GM13976 (cell line): Measurements from ENCODE around the gene SAP30L.
A peak's percentile ranks its signal among the peaks of the same experiment; 100 is the strongest.

ENCODE experiments used
- DNase-seq: peaks from one replicate; pipeline ENCODE4 v3.0.0; 2012; ENCODE audit warnings: low spot score
- in situ Hi-C: fragments of 300-500 bp; cut with MboI; formaldehyde crosslinking; loops from one replicate; pipeline ENCODE4 v1.12.0; 2022; ENCODE audit warnings: low sequenced_read_pairs, mixed read lengths, inconsistent platforms; ENCODE audit not compliant: unreplicated experiment
- TF ChIP-seq, protein P1 (sequence below): IDR thresholded peaks from 2 replicates; pipeline ENCODE4 v1.5.1; 2012; ENCODE audit warnings: borderline replicate concordance, mild to moderate bottlenecking; ENCODE audit not compliant: insufficient read depth; ENCODE audit errors: extremely low read depth, missing control alignments, control extremely low read depth

Gene SAP30L

DNA sequence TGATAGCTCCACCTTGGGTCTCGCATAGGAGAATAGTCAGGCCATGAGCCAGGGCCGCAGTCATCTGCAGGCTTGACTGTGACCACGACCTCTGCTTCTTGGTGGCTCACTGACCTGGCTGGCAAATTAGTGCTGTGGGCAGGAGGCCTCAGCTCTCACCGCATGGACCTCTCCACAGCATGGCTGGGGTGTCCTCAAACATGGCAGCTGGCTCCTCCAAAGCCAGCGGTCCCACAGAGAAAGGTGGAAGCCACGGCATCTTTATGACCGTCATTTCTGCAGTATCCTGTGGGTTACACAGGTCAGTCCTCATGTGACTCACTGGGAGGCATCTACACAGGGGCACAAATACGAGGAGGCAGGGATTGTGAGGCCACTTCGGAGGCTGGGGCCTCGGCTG, 43.2 kb upstream of the SAP30L start:
- in situ Hi-C loops = loop anchor here (10.0 kb wide), 1 partner anchor 338 kb away; no protein-coding TSS in a partner anchor
- no peak for DNase-seq
- TF ChIP-seq, protein P1, sequence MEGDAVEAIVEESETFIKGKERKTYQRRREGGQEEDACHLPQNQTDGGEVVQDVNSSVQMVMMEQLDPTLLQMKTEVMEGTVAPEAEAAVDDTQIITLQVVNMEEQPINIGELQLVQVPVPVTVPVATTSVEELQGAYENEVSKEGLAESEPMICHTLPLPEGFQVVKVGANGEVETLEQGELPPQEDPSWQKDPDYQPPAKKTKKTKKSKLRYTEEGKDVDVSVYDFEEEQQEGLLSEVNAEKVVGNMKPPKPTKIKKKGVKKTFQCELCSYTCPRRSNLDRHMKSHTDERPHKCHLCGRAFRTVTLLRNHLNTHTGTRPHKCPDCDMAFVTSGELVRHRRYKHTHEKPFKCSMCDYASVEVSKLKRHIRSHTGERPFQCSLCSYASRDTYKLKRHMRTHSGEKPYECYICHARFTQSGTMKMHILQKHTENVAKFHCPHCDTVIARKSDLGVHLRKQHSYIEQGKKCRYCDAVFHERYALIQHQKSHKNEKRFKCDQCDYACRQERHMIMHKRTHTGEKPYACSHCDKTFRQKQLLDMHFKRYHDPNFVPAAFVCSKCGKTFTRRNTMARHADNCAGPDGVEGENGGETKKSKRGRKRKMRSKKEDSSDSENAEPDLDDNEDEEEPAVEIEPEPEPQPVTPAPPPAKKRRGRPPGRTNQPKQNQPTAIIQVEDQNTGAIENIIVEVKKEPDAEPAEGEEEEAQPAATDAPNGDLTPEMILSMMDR = no peak

DNA sequence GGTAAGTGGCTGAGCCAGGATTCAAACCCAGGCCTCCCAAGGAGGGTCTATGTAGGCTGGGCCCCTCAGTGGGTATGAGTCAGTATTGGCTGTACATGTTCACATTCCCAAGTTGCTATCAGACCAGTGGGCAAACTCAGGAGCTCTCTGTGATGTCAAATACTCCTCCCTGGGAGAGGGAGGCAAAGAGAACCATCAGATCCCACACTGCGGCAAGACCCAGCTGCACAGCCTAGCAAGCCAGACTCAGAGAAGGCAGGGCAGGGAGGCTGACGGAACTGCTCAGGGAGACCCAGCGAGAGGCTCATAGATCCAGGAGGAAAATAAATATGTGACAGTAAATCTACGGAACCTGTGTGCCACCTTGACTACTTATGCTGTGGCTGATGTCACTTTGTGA, 42.6 kb upstream of the SAP30L start:
- DNase-seq = no peak
- TF ChIP-seq, protein P1 = no peak
- in situ Hi-C loops = loop anchor here (10.0 kb wide), 1 partner anchor 338 kb away; no protein-coding TSS in a partner anchor

DNA sequence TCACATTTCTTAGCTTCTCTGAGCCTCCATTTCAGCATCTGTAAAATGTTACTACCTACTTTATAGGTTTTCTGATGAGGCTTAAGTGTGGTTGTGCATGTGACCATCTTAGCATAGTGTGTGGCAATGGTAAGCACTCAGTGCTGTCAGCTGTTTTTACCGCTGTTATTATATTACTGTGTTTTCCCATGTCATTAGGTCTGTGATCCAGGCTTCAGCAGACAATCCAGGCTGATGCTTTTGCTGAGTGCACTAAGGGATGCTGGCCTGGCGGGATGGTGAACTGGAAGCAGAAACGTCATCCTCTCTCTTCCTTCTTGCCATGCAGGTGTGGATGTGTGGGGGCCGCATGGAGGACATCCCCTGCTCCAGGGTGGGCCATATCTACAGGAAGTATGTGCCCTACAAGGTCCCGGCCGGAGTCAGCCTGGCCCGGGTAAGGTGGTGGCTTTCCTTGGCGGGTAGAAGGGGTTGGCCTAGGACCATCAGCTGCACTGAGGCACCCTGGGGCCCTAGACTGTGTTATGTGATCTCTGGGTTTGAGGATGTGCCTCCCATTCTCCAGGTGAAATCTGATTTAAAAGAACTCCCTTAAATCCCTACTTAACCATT, 41.9 kb upstream of the SAP30L start:
- TF ChIP-seq, protein P1 = no peak
- in situ Hi-C loops = loop anchor here (10.0 kb wide), 1 partner anchor 339 kb away; no protein-coding TSS in a partner anchor
- no peak for DNase-seq

DNA sequence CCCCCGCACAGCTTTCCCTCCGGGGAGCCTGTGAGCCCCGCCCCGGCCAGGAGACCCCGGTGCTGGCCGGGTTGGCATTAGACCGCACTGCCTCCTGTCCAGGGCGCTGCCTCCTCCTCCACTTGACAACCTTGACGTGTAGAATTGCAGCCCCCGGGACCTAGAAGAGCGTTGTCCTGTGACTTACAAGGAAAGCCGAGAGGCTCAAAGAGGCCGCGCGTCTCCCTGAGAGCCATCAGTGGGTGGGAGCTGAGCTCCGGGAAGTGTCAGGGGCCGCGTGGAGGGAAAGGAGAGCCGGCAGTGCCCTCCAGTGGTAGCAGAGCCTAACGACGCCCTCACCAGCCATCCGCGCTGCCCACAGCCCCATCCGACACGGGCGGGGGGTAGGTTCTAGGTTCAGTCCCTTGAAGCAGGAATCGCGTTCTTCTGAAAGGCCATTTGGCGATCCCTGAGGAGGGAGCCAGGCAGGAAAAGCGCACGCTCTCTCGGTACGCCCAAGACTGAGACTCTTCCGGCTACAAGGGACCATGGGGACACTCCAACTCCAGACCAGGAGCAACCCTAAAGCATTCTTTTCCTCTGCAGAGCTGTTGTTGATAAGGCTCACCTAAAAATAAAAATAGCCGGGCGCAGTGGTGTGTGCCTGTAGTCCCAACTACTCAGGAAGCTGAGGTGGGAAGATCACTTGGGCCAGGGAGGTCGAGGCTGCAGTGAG, 40.6 kb upstream of the SAP30L start:
- TF ChIP-seq, protein P1 = peak; percentile 77
- peak; percentile 93 for DNase-seq
- in situ Hi-C loops = loop anchor here (5.0 to 10.0 kb wide), 2 partner anchors 218 to 340 kb away; no protein-coding TSS in a partner anchor

DNA sequence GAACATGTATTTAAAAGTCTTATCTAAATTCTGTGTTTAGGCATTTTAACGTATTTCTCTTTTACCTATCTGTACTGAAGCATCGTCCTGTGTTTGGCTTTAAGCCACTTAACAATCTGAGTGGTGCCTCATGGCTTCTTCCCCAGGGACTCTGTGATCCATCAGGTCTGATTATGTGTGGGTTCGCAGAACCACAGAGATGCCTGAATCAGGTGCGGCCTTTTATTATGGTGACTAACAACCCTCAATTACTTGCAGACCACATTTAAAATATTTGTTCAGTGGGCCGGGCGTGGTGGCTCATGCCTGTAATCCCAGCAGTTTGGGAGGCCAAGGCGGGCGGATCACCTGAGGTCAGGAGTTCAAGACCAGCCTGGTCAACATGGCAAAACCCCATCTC, 39.6 kb upstream of the SAP30L start:
- TF ChIP-seq, protein P1 = no peak
- no peak for DNase-seq
- in situ Hi-C loops = loop anchor here (5.0 to 10.0 kb wide), 2 partner anchors 219 to 341 kb away; no protein-coding TSS in a partner anchor

DNA sequence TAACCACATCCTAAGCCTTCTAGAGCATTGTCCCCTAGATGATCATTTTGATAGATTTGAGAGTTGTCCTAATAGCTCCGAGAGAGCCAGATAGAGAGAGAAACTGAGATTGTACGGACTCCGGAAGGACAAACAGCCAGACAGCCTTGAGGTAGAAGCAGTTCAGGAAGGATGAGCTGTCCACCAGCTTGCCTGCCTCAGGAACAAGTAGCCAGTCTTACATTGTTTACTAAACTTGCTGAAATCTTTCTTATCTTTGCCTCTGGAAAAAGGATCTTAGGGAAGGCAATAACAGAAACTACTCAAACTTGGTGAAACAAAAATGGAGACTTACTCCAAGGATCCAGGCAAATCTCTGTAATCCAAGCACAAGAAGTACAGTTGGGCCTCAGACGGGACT, 39.0 kb upstream of the SAP30L start:
- no peak for DNase-seq
- in situ Hi-C loops = loop anchor here (5.0 to 10.0 kb wide), 2 partner anchors 220 to 342 kb away; no protein-coding TSS in a partner anchor
- TF ChIP-seq, protein P1 = no peak
